PC-3 (cell line): ENCODE measurements around the gene TOGARAM2.

Experiments
- CTCF ChIP-seq: fragments of 300-600 bp; sonication (generic); conservative IDR thresholded peaks from 2 replicates; pipeline ENCODE4 v1.5.1; 2017; ENCODE audit warnings: antibody characterized with exemption, low read depth, mild to moderate bottlenecking, low read length
- EZH2 ChIP-seq: fragments of 300-600 bp; sonication (generic); IDR thresholded peaks from one replicate; pipeline ENCODE4 v1.6.1; 2017; ENCODE audit warnings: antibody characterized with exemption, mild to moderate bottlenecking, low read length; ENCODE audit not compliant: unreplicated experiment
- EZH2phosphoT487 ChIP-seq: fragments of 300-600 bp; sonication (generic); IDR thresholded peaks from 2 replicates; pipeline ENCODE4 v1.6.1; 2018; ENCODE audit warnings: mild to moderate bottlenecking, antibody characterized with exemption, low read length, borderline replicate concordance

GRCh38 chr2:29084554-29084953 is 103.5 kb downstream of the TOGARAM2 start:
- TF ChIP-seq EZH2 (no peak), CTCF (no peak), EZH2phosphoT487 (no peak)
